Activated CD4-positive, alpha-beta T cell treated with anti-CD3 and anti-CD28 coated beads for 36 hours (primary cell): ENCODE results near the gene KDM4C. TPM values are rescaled to one million over a fixed set of nuclear protein-coding genes. Genes with fewer than 3 reads are reported as not detected.
"Not testable (repeated sequence)": the region's sequence is repeated elsewhere in the genome, so short reads cannot be mapped to it uniquely, and the experiment has no call there.

Source experiments
- ATAC-seq: fragments of 200-7000 bp; cut with Tn5 transposase; one replicate; pipeline ENCODE4 v1.10.0; 2021; ENCODE audit warnings: mild to moderate bottlenecking, moderate library complexity
- CTCF ChIA-PET: fragments of 350-600 bp; sonication (Branson Sonifier 250); formaldehyde crosslinking; loops from one replicate; lab custom pipeline; 2021; ENCODE audit warnings: antibody characterized with exemption; lab: Charles Lee
- POLR2A ChIA-PET: fragments of 350-600 bp; sonication (Branson Sonifier 250); formaldehyde crosslinking; loops from one replicate; lab custom pipeline; 2021; ENCODE audit warnings: antibody characterized with exemption, inconsistent platforms; lab: Charles Lee
- DNase-seq: peaks from one replicate; pipeline ENCODE4 v3.0.0-alpha.2; 2020
- H3K27ac Mint-ChIP-seq: one replicate; pipeline ENCODE4 v1.8.0; 2021; ENCODE audit warnings: mixed read lengths
- H3K27me3 Mint-ChIP-seq: one replicate; pipeline ENCODE4 v1.8.0; 2021; ENCODE audit warnings: mixed read lengths
- H3K36me3 Mint-ChIP-seq: one replicate; pipeline ENCODE4 v1.8.0; 2021; ENCODE audit warnings: low read depth, mixed read lengths
- H3K4me1 Mint-ChIP-seq: one replicate; pipeline ENCODE4 v1.8.0; 2021; ENCODE audit warnings: mixed read lengths
- H3K4me3 Mint-ChIP-seq: one replicate; pipeline ENCODE4 v1.8.0; 2021; ENCODE audit warnings: mild to moderate bottlenecking, moderate library complexity, mixed read lengths
- H3K9me3 Mint-ChIP-seq: one replicate; pipeline ENCODE4 v1.8.0; 2021; ENCODE audit warnings: low read depth, mixed read lengths
- intact Hi-C, 2 experiments: fragments of 100-400 bp; cut with DNase I in 1 of 2; cut with micrococcal nuclease in 1 of 2; formaldehyde crosslinking; loops; one replicate each; pipeline versions ENCODE4 v1.14.2 to v1.15.1; 2022 to 2024; cut with DNase I, micrococcal nuclease
- total RNA-seq, 2 experiments: library from RNA; stranded (reverse); gene quantifications; one replicate each; pipeline ENCODE4 v1.2.3, GENCODE V29; 2021

The KDM4C gene
- total RNA-seq, 2 experiments from 2014 or later = 31.7 to 33.1 TPM

DNA sequence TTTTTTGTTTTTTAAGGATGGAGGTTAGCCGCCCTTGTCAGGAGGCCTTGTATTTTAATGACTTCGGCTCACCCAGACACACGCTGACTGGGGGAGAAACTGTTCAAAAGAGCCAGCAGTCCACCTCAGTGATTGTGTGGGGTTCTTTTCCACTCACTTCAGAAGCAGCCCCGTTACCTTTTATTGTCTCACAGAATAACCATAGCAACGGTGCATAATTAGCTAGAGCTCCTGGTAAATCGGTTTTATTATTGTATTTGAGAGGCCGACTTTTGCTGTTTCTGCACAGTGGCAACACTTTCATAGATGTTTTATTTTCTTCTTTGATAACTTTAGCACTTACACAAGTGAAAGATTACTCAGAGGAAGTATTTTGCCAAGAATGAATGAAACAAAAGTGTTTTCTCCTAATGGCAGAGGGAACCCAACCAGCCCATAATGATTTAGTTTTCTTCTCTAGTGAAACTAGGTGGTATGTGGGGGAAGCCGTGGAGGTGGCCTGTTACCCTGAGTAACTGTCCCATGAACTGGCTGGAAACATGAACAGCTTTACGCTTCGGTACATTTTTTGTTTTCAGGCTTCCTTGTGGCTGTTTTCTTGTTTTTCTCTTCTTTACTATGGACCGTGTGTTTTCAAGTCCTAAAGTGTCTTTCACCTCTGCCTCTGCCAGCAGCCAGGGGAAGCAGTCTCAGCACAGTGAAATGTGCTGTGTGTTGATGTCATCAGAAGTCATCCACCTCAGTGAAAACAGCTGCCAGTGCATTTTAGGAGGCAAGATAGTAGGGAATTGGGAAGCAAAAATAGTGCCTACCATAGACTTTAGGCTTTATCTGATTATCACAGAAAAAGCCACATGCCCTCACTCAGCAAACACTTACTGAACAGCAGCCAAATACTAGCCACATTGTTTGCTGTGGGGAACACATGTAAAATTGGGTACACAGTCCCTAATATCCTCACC, 414.7 kb downstream of the KDM4C start:
- ChIA-PET POLR2A (interaction anchor here (0.8 kb wide), 1 partner anchor 510 kb away, joined by 3 read pairs; no protein-coding TSS in a partner anchor), CTCF (interaction anchor here (1.0 kb wide), 1 partner anchor 13 kb away, joined by 3 read pairs; no protein-coding TSS in a partner anchor)
- intact Hi-C loops = no loop called here
- peak; percentile 30 for ATAC-seq
- no peak for DNase-seq
- Mint-ChIP-seq H3K4me1 (peaks cover 6% of the 10 kb centered on the region), H3K4me3 (no peak overlapping the region), H3K27me3 (no peaks in the 10 kb centered on the region), H3K27ac (no peak overlapping the region), H3K9me3 (no peaks in the 10 kb centered on the region), H3K36me3 (peaks cover 60% of the 10 kb centered on the region)

DNA sequence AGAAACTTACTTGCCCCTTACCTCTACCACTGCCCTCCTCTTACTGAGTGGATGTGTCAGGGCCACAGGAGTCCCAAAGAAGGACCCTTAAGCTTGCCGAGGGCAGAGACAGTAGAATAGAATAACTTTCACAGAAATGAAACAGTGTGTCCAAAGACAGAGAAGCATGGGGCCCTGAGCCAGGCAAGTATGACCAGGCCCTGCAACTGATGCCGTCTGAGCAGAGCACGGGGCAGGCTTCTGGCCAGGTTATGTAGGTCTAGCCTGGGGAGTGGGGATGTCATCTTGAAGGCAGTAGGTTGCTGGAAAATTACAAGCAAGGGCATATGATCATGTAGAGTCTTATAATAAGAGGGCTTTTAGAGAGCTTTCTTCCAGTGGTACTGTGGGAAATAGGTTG, 415.4 kb downstream of the KDM4C start:
- H3K27ac Mint-ChIP-seq = peak overlapping the region; percentile 32
- no peaks in the 10 kb centered on the region for H3K27me3 Mint-ChIP-seq
- ChIA-PET POLR2A (interaction anchor here (0.8 kb wide), 1 partner anchor 510 kb away, joined by 3 read pairs; no protein-coding TSS in a partner anchor), CTCF (no interaction called here)
- peaks cover 6% of the 10 kb centered on the region for H3K4me1 Mint-ChIP-seq
- intact Hi-C loops = no loop called here
- peaks cover 64% of the 10 kb centered on the region for H3K36me3 Mint-ChIP-seq
- no peaks in the 10 kb centered on the region for H3K9me3 Mint-ChIP-seq
- H3K4me3 Mint-ChIP-seq = no peak overlapping the region
- ATAC-seq = no peak
- no peak for DNase-seq

DNA sequence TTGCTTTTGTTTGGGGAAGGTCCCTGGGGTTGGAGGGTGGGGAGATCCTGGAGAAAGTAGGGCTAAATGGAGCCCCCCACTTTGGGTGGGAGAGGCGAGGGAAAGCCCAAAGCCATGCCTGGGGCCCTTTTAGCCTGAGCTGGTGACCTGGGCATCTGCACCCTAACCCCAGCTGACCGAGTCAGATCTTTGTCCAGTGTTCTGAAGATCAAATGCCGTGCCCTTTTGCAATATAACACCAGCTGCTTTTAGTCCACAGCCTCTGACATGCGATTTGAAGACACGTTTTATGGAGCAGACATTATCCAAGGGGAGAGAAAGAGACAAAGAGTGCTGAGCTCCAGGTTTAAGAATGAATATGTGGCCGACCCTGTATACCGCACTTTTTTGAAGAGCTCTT, 416.5 kb downstream of the KDM4C start:
- ChIA-PET POLR2A (no interaction called here), CTCF (interaction anchor here (0.8 kb wide), 2 partner anchors 13 to 41 kb away, joined by 3 read pairs; no protein-coding TSS in a partner anchor)
- peaks cover 6% of the 10 kb centered on the region for H3K4me1 Mint-ChIP-seq
- ATAC-seq (no peak), DNase-seq (no peak)
- no peak overlapping the region for H3K27ac Mint-ChIP-seq
- intact Hi-C loops = no loop called here
- H3K36me3 Mint-ChIP-seq = peaks cover 71% of the 10 kb centered on the region
- H3K9me3 Mint-ChIP-seq = no peaks in the 10 kb centered on the region
- H3K27me3 Mint-ChIP-seq = no peaks in the 10 kb centered on the region
- H3K4me3 Mint-ChIP-seq = no peak overlapping the region

DNA sequence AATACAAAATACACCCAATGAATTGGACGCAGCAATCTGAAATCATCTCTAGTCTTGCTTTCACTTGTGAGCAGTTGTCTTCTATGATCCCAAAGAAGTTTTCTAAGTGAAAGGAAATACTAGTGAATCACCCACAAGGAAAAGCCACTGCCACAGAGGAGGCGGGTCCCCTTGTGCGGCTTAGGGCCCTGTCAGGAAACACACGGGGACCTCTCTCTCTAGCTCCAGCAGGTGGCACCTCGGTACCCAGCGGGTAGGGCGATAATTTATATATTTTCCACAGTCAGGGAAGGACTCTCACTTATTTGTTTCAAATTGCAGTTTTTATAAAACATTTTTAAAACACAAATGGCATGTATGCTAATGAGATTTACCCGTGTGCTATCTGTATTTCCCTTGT, 417.1 kb downstream of the KDM4C start:
- H3K4me1 Mint-ChIP-seq = peaks cover 6% of the 10 kb centered on the region
- H3K9me3 Mint-ChIP-seq = no peaks in the 10 kb centered on the region
- no peak overlapping the region for H3K27ac Mint-ChIP-seq
- no peak for ATAC-seq
- peak; percentile 12 for DNase-seq
- peaks cover 70% of the 10 kb centered on the region for H3K36me3 Mint-ChIP-seq
- H3K4me3 Mint-ChIP-seq = no peak overlapping the region
- intact Hi-C loops = no loop called here
- POLR2A ChIA-PET = no interaction called here
- no peaks in the 10 kb centered on the region for H3K27me3 Mint-ChIP-seq
- CTCF ChIA-PET = no interaction called here

DNA sequence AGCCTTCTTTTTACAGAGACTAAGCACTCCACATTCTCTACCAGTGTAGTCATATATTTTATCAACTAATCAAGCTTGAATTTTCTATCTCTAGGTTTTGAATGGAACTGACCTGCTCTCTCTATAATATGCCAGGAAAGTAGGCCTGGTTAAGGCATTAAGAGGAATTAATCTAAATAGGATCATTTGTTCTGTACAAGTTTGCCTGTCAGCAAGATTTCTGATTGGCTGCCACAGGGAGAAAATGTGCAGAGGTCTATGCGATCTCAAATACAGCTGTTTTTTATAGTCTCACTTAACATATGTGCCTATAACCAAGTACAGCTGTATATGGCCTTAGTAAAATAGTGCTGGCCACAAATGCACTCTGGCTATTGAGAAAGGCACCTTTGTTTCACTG, 418.8 kb downstream of the KDM4C start:
- ATAC-seq = no peak
- Mint-ChIP-seq H3K4me3 (no peak overlapping the region), H3K27me3 (no peaks in the 10 kb centered on the region), H3K9me3 (no peaks in the 10 kb centered on the region), H3K36me3 (peaks cover 67% of the 10 kb centered on the region), H3K27ac (no peak overlapping the region), H3K4me1 (peaks cover 3% of the 10 kb centered on the region)
- intact Hi-C loops = no loop called here
- ChIA-PET POLR2A (no interaction called here), CTCF (no interaction called here)
- no peak for DNase-seq

DNA sequence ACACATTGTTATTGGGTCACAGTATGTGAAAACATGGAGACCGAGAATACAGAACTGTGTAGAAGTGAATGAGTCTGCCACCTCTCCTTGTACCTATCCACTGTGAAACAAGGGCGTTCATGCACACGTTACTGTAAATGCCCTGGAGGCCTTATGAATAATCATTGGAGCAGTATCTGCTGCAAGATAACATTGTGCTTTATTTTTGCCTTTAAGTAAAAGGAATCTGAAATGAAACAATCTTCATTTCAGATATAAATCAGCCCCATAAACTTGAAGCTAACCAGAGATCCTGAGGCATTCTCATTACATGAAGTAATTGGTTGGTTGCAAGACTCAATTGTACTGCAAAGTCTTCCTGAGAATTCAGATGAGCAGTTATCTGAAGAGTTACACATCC, 419.6 kb downstream of the KDM4C start:
- intact Hi-C loops = no loop called here
- H3K27ac Mint-ChIP-seq = no peak overlapping the region
- no peak for DNase-seq
- ChIA-PET CTCF (no interaction called here), POLR2A (no interaction called here)
- peaks cover 3% of the 10 kb centered on the region for H3K4me1 Mint-ChIP-seq
- peaks cover 69% of the 10 kb centered on the region for H3K36me3 Mint-ChIP-seq
- no peaks in the 10 kb centered on the region for H3K27me3 Mint-ChIP-seq
- no peak for ATAC-seq
- H3K9me3 Mint-ChIP-seq = peaks cover 4% of the 10 kb centered on the region
- H3K4me3 Mint-ChIP-seq = no peak overlapping the region

DNA sequence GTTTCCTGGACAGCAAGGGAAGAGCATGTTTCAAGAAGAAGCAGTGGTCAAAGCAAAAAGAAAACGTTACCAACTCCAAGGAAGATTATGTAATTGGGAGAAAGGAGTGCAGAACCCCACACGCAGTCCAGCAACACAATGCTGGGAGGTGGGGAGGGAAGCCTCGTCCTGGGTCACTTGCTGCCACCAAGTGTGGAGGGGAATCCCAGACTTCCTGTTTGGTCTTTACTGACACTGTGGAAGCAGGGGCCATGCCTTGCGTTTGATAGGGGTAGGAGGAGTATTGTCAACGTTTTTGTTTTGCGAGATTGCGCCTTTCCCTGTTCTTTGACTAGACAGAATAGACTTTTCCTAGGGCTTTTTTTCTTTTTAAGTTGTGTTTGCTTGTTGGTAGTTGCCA, 421.0 kb downstream of the KDM4C start:
- Mint-ChIP-seq H3K36me3 (peaks cover 62% of the 10 kb centered on the region), H3K4me1 (no peaks in the 10 kb centered on the region), H3K27ac (no peak overlapping the region), H3K27me3 (no peaks in the 10 kb centered on the region), H3K4me3 (no peak overlapping the region), H3K9me3 (peaks cover 8% of the 10 kb centered on the region)
- DNase-seq (no peak), ATAC-seq (no peak)
- ChIA-PET CTCF (no interaction called here), POLR2A (no interaction called here)
- intact Hi-C loops = no loop called here

DNA sequence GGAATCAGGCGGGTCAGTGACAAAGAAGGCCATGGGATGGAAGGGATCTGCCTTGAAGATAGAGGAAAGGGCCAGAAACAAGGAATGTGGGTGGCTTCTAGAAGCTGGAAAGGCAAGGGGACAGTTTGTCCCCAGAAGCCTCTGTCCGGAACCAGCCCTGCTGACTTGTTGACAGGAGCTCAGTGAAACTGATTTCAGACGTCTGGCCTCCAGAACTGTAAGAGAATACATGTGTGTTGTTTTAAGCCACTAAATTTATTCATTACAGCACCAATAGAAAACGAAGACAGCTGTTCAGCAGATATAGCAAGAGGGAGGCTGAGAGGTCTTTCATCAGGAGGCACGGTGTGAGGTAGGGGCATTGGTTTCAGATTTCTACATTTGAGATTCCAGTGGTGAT, 422.5 kb downstream of the KDM4C start:
- no peak overlapping the region for H3K27ac Mint-ChIP-seq
- no peak for ATAC-seq
- H3K27me3 Mint-ChIP-seq = no peaks in the 10 kb centered on the region
- H3K36me3 Mint-ChIP-seq = peaks cover 57% of the 10 kb centered on the region
- H3K4me3 Mint-ChIP-seq = no peak overlapping the region
- H3K4me1 Mint-ChIP-seq = no peaks in the 10 kb centered on the region
- CTCF ChIA-PET = no interaction called here
- peaks cover 8% of the 10 kb centered on the region for H3K9me3 Mint-ChIP-seq
- intact Hi-C loops = no loop called here
- POLR2A ChIA-PET = no interaction called here
- no peak for DNase-seq

DNA sequence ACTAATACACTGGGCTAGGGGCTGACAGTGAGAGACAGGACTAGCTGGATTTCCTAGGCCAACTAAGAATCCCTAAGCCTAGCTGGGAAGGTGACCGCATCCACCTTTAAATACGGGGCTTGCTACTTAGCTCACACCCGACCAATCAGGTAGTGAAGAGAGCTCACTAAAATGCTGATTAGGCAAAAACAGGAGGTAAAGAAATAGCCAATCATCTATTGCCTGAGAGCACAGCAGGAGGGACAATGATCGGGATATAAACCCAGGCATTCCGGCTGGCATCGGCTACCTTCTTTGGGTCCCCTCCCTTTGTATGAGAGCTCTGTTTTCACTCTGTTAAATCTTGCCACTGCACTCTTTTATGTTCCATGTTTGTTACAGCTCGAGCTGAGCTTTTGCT, 425.4 kb downstream of the KDM4C start:
- POLR2A ChIA-PET, intact Hi-C loops: not testable (repeated sequence)

DNA sequence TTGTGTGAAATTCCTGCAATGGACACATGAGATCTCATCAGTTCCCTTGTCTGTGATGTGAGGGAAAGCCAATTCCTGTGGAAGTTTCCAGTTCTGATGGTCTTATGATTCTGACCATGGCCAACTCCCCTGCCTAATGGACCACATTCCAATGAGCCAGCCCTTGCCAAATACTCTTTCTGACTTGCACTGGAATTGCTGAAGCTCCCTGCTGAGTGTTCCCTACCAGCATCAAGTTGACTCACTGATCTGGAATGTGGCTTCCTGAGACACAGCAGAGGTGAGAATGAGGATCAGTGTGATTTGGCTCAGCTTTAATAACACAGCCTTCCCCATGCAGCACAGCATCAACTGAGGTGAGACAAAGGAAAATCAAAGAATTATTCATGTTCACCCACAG, 427.8 kb downstream of the KDM4C start:
- no peaks in the 10 kb centered on the region for H3K4me1 Mint-ChIP-seq
- POLR2A ChIA-PET = no interaction called here
- ATAC-seq (no peak), DNase-seq (no peak)
- H3K9me3 Mint-ChIP-seq = peaks cover 17% of the 10 kb centered on the region
- CTCF ChIA-PET = interaction anchor here (0.9 to 1.8 kb wide), 3 partner anchors 9 to 358 kb away, joined by 3 to 5 read pairs (median 3); no protein-coding TSS in a partner anchor
- no peaks in the 10 kb centered on the region for H3K27me3 Mint-ChIP-seq
- intact Hi-C loops = loop anchor here in 1 of 2 experiments (1.0 kb wide), 1 partner anchor 358 kb away; no protein-coding TSS in a partner anchor
- no peak overlapping the region for H3K27ac Mint-ChIP-seq
- peaks cover 52% of the 10 kb centered on the region for H3K36me3 Mint-ChIP-seq
- H3K4me3 Mint-ChIP-seq = no peak overlapping the region

More for the DNA sequence above, 425.4 kb downstream of the KDM4C start:
- CTCF ChIA-PET, H3K4me1 Mint-ChIP-seq, ATAC-seq, H3K27me3 Mint-ChIP-seq, H3K9me3 Mint-ChIP-seq, H3K4me3 Mint-ChIP-seq, H3K27ac Mint-ChIP-seq, DNase-seq: not testable (repeated sequence)
- H3K36me3 Mint-ChIP-seq = peaks cover 62% of the 10 kb centered on the region

DNA sequence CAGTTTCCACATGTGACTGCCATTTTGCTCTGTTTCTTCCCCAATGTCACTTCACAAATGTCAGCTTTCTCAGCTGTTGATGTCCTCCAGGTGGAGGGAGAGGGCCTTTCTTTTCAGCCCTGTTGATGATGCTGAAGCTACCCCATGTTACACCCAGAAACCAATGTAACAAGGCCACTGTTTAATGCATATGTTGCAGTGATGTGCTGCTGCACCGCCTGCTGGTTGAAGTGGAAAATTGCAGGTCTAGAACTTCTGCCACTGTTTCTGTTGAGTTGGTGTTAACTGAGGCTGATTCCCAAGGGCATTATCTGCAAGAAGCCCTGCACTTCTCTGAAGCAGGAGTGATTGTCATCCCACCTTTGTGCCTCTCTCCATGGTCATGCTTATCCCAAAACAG, 428.4 kb downstream of the KDM4C start:
- H3K4me1 Mint-ChIP-seq = no peaks in the 10 kb centered on the region
- ATAC-seq = no peak
- H3K9me3 Mint-ChIP-seq = peaks cover 22% of the 10 kb centered on the region
- peaks cover 54% of the 10 kb centered on the region for H3K36me3 Mint-ChIP-seq
- POLR2A ChIA-PET = no interaction called here
- intact Hi-C loops = loop anchor here in 1 of 2 experiments (1.0 kb wide), 1 partner anchor 359 kb away; no protein-coding TSS in a partner anchor
- DNase-seq = peak; percentile 22
- no peak overlapping the region for H3K27ac Mint-ChIP-seq
- no peaks in the 10 kb centered on the region for H3K27me3 Mint-ChIP-seq
- CTCF ChIA-PET = interaction anchor here (1.2 to 1.8 kb wide), 2 partner anchors 8 to 12 kb away, joined by 3 to 5 read pairs; no protein-coding TSS in a partner anchor
- H3K4me3 Mint-ChIP-seq = no peak overlapping the region
